Gastroesophageal sphincter (tissue), 4 donors: ENCODE results near the gene DDX51. TPM values are rescaled to one million over a fixed set of nuclear protein-coding genes. Genes with fewer than 3 reads are reported as not detected.

Experiments used
- ATAC-seq: fragments of 150-250 bp; one replicate; pipeline ENCODE4 v1.9.1; 2016; ENCODE audit warnings: mild to moderate bottlenecking, moderate library complexity
- H3K27ac ChIP-seq, 4 donors: fragments of 200-600 bp; sonication (generic) in 3 of 4; 1 replicate in 3 of 4; 2 replicates in 1 of 4; pipeline ENCODE4 v1.5.1; 2016 to 2019
- H3K27me3 ChIP-seq: fragments of 200-600 bp; sonication (generic); one replicate; pipeline ENCODE4 v1.5.1; 2019
- H3K36me3 ChIP-seq, 2 donors: fragments of 200-600 bp; sonication (generic); one replicate each; pipeline ENCODE4 v1.5.1; 2019; ENCODE audit warnings: control low read depth in 1 of 2
- H3K4me1 ChIP-seq, 3 donors: fragments of 200-600 bp; sonication (generic); 1 replicate in 2 of 3; 2 replicates in 1 of 3; pipeline ENCODE4 v1.5.1; 2016 to 2019; ENCODE audit warnings: control low read depth in 2 of 3
- H3K4me3 ChIP-seq, 2 donors: fragments of 200-600 bp; sonication (generic); one replicate each; pipeline ENCODE4 v1.5.1; 2019; ENCODE audit warnings: mild to moderate bottlenecking in 1 of 2, moderate library complexity in 1 of 2
- H3K9me3 ChIP-seq, 3 donors: fragments of 200-600 bp; sonication (generic); one replicate each; pipeline ENCODE4 v1.5.1; 2017 to 2019; ENCODE audit warnings: control low read depth in 2 of 3
- EP300 ChIP-seq: sonication (generic); formaldehyde crosslinking; IDR thresholded peaks from one replicate; pipeline ENCODE4 v1.6.1; 2017; ENCODE audit warnings: antibody characterized with exemption, mild to moderate bottlenecking
- POLR2A ChIP-seq, 2 donors: fragments of 450-650 bp; IDR thresholded peaks; one replicate each; pipeline ENCODE4 v1.6.1; 2017; ENCODE audit warnings: antibody characterized with exemption in 2 of 2, mild to moderate bottlenecking in 2 of 2, moderate library complexity in 1 of 2
- POLR2AphosphoS5 ChIP-seq: sonication (generic); formaldehyde crosslinking; IDR thresholded peaks from one replicate; pipeline ENCODE4 v1.6.1; 2017; ENCODE audit warnings: antibody characterized with exemption
- WGBS, 2 donors: methylation state at CpG; one replicate each; pipeline ENCODE4 v1.1.5; 2018; ENCODE audit warnings: low coverage in 1 of 2; 5-methylcytosine and 5-hydroxymethylcytosine counted together
- total RNA-seq, 4 donors: library from RNA; depleted of rRNA; stranded (reverse); fragments of >200 nt; gene quantifications; one replicate each; pipeline ENCODE4 v1.1.0, GENCODE V29; 2016
- TF ChIP-seq, protein P1 (sequence below), 4 experiments: fragments of 200-600 bp in 2 of 4; fragments of 450-650 bp in 2 of 4; sonication (generic) in 1 of 4; IDR thresholded peaks; one replicate each; pipeline ENCODE4 v1.5.1; 2017 to 2019; ENCODE audit warnings: antibody characterized with exemption in 4 of 4, mild to moderate bottlenecking in 2 of 4, moderate library complexity in 2 of 4

The DDX51 gene
- total RNA-seq, 4 donors from 2014 or later = 4.8 to 14.7 (median 11.7) TPM

DNA sequence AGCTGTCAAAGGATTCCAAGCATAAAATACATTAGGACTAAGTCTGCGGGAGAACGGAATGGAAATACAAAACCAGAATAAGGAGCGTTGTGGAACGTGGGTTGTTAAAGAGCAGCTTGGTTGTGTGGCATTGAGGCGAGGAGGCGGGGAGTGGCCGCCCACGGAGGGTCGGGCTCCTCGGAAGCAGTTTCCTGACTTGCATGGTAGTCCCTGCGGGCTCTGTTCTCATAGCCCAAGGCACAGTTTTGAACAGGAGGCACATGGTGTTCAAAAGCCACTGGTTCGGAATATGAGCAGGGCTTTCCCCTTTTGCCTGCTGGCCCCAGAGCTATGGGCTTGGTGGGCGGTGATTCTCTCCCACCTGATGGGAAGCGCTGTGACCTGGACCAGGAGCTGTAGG lies 12.2 kb downstream of the DDX51 start:
- no peak overlapping the region for H3K27ac ChIP-seq
- no peaks in the 10 kb centered on the region for H3K27me3 ChIP-seq
- ATAC-seq = no peak
- 82% methylated on average over 10 of the region's 14 CpGs; no CpG with 5 or more reads in 1 of the 2 donors for WGBS, 2 donors
- H3K36me3 ChIP-seq = peaks cover 0 to 28% of the 10 kb centered on the region in 2 donors
- H3K4me1 ChIP-seq = no peaks in the 10 kb centered on the region
- no peak for TF ChIP-seq POLR2A (IDR thresholded peaks at IDR 0.05)
- TF ChIP-seq, protein P1, sequence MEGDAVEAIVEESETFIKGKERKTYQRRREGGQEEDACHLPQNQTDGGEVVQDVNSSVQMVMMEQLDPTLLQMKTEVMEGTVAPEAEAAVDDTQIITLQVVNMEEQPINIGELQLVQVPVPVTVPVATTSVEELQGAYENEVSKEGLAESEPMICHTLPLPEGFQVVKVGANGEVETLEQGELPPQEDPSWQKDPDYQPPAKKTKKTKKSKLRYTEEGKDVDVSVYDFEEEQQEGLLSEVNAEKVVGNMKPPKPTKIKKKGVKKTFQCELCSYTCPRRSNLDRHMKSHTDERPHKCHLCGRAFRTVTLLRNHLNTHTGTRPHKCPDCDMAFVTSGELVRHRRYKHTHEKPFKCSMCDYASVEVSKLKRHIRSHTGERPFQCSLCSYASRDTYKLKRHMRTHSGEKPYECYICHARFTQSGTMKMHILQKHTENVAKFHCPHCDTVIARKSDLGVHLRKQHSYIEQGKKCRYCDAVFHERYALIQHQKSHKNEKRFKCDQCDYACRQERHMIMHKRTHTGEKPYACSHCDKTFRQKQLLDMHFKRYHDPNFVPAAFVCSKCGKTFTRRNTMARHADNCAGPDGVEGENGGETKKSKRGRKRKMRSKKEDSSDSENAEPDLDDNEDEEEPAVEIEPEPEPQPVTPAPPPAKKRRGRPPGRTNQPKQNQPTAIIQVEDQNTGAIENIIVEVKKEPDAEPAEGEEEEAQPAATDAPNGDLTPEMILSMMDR (IDR thresholded peaks at IDR 0.05) = no peak
- peaks cover 0 to 9% (median 0%) of the 10 kb centered on the region in 3 donors for H3K9me3 ChIP-seq
- H3K4me3 ChIP-seq = no peak overlapping the region

DNA sequence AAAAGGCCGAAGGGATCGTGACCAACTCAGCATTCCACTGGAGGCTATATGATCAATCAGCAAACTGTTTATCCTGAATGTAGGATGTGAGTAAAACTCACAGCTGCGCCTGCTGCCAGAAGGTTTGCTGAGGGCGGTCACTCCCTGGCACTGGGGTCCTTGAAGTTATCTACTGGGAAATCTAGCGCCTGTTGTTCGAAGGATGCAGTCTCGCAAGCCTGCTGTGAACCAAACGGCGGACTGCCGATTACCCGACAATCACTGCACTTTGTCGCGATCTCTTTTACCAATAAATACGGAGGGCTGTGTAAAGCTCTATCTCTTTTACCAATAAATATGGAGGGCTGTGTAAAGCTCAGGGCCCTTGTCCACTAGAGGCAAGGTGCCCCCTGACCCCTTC lies 12.9 kb downstream of the DDX51 start:
- Histone ChIP-seq H3K4me1 (no peaks in the 10 kb centered on the region), H3K36me3 (peaks cover 0 to 35% of the 10 kb centered on the region in 2 donors), H3K27me3 (no peaks in the 10 kb centered on the region), H3K9me3 (peaks cover 0 to 9% (median 0%) of the 10 kb centered on the region in 3 donors), H3K27ac (no peak overlapping the region), H3K4me3 (no peak overlapping the region)
- 97 to 99% methylated on average over 12 of the region's 14 CpGs for WGBS, 2 donors
- TF ChIP-seq, protein P1 (IDR thresholded peaks at IDR 0.05) = no peak
- TF ChIP-seq EP300 = no peak
- TF ChIP-seq POLR2AphosphoS5 = no peak
- no peak for TF ChIP-seq POLR2A (IDR thresholded peaks at IDR 0.05)
- no peak for ATAC-seq

DNA sequence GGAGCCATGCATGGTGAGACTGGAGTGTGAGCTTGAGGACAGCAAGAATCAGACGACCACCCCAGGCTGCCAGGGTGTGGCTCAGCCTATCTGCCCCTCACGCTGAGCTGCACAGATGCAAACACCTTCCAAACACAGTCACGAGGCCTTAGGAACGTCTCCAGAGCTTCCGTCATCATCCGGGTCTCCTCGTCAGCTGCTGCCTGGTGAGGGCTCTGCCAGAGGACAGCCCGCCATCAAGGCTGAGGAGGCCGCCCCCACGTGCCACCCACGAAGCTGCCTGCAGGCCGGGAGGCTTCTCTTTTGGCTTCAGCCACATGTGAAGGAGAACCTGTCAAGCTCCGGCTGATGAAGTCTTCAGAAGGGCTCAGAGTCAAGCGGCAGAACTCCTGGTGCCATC lies 13.4 kb downstream of the DDX51 start:
- H3K27me3 ChIP-seq = no peaks in the 10 kb centered on the region
- H3K36me3 ChIP-seq = peaks cover 0 to 41% of the 10 kb centered on the region in 2 donors
- peaks cover 0 to 9% (median 0%) of the 10 kb centered on the region in 3 donors for H3K9me3 ChIP-seq
- no peaks in the 10 kb centered on the region for H3K4me1 ChIP-seq
- no peak for TF ChIP-seq EP300
- TF ChIP-seq, protein P1 (IDR thresholded peaks at IDR 0.05) = no peak
- TF ChIP-seq POLR2AphosphoS5 = no peak
- no peak for TF ChIP-seq POLR2A (IDR thresholded peaks at IDR 0.05)
- no peak overlapping the region for H3K27ac ChIP-seq
- WGBS, 2 donors = 67% methylated on average over 2 of the region's 14 CpGs; no CpG with 5 or more reads in 1 of the 2 donors
- H3K4me3 ChIP-seq = no peak overlapping the region
- no peak for ATAC-seq

DNA sequence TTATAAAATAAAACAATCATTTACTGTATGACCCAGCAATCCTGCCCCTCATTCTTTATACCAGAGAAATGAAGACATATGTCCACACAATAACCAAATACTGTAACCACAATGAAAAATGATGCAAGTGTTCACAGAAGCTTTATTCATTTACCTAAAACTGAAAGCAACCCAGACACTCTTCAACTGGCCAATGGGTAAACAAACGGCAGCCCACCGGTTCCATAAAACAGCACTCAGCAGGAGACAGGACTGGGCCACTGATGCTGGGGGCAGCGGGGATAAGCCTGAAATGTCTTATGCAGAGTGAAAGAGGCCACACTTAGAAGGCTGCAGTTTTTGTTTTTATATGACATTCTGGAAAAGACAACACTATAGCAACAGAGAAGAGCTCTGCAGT lies 15.1 kb downstream of the DDX51 start:
- ATAC-seq = no peak
- Histone ChIP-seq H3K4me3 (no peak overlapping the region), H3K4me1 (no peaks in the 10 kb centered on the region), H3K27me3 (no peaks in the 10 kb centered on the region), H3K36me3 (peaks cover 0 to 58% of the 10 kb centered on the region in 2 donors), H3K27ac (no peak overlapping the region), H3K9me3 (peaks cover 0 to 9% (median 0%) of the 10 kb centered on the region in 3 donors)
- 100% methylated on average over 3 of the region's 3 CpGs; no CpG with 5 or more reads in 1 of the 2 donors for WGBS, 2 donors
- no peak for TF ChIP-seq POLR2A (IDR thresholded peaks at IDR 0.05)

DNA sequence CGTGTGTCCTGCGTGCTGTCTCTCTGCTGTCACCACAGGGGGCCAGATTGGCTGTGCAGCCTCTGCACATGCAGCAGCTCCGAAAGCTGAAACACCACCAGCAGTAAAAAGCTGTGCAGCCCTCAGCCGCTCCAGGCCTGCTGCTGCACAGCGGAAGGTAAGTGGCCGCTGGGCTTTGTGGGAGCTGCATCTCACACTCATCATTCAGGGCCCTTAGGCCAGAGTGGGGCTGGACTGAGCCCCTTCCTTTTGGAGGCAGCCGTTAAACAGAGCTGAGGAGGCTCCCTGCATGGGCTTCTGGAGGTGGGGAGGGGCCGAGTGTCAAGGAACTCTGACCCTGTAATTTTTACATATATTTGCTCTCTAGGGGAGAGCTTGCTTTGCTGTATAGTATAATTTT lies 17.1 kb downstream of the DDX51 start:
- 90 to 100% methylated on average over 2 to 3 of the region's 8 CpGs for WGBS, 2 donors
- TF ChIP-seq, protein P1 (IDR thresholded peaks at IDR 0.05) = no peak
- TF ChIP-seq POLR2A (IDR thresholded peaks at IDR 0.05) (no peak), EP300 (no peak), POLR2AphosphoS5 (no peak)
- H3K4me1 ChIP-seq = no peaks in the 10 kb centered on the region
- H3K4me3 ChIP-seq = no peak overlapping the region
- H3K27ac ChIP-seq = no peak overlapping the region
- H3K27me3 ChIP-seq = no peaks in the 10 kb centered on the region
- H3K36me3 ChIP-seq = peaks cover 0 to 77% of the 10 kb centered on the region in 2 donors
- no peak for ATAC-seq
- H3K9me3 ChIP-seq = peaks cover 0 to 9% (median 0%) of the 10 kb centered on the region in 3 donors
